GM12878 (cell line): ENCODE results near the gene KRCC1.

Source experiments
- BCL11A ChIP-seq: IDR thresholded peaks from 2 replicates; pipeline ENCODE4 v1.6.1; 2011; ENCODE audit warnings: low read depth, low read length
- POLR2AphosphoS5 ChIP-seq: IDR thresholded peaks from 2 replicates; pipeline ENCODE4 v1.6.1; 2011; ENCODE audit warnings: mild to moderate bottlenecking, low read length, inconsistent platforms
- ZBTB11 ChIP-seq: fragments of 450-650 bp; formaldehyde crosslinking; IDR thresholded peaks from 2 replicates; pipeline ENCODE4 v1.5.0; 2022; ENCODE audit warnings: mild to moderate bottlenecking, missing genetic modification characterization

GRCh38 chr2:88098558-88098900, 42.9 kb upstream of the KRCC1 start:
- TF ChIP-seq BCL11A (no peak), POLR2AphosphoS5 (no peak), ZBTB11 (CRISPR knock-in tag) (no peak)
